ENCODE measurements around the gene IPMK.
"Not testable (repeated sequence)": the region's sequence is repeated elsewhere in the genome, so short reads cannot be mapped to it uniquely, and the experiment has no call there.

IPMK gene

GRCh38 chr10:58268454-58268945, 806 bp upstream of the IPMK start:
- in situ Hi-C loops (cut with HindIII; ENCODE audit: low sequenced_read_pairs) = no loop called here

GRCh38 chr10:58266826-58267712, 625 bp downstream of the IPMK start:
- in situ Hi-C loops (cut with HindIII; ENCODE audit: low sequenced_read_pairs) = no loop called here

- in situ Hi-C loops (cut with HindIII; ENCODE audit: low sequenced_read_pairs) = no loop called here
These were observed 1.5 kb downstream of the IPMK start for GRCh38 chr10:58266003-58266825.

GRCh38 chr10:58265249-58265648, 2.4 kb downstream of the IPMK start:
- in situ Hi-C loops (cut with HindIII; ENCODE audit: low sequenced_read_pairs) = no loop called here

GRCh38 chr10:58264780-58265179, 2.9 kb downstream of the IPMK start:
- in situ Hi-C loops (cut with HindIII; ENCODE audit: low sequenced_read_pairs) = no loop called here

GRCh38 chr10:58262766-58263165, 4.9 kb downstream of the IPMK start:
- in situ Hi-C loops (cut with HindIII; ENCODE audit: low sequenced_read_pairs) = no loop called here

- in situ Hi-C loops (cut with HindIII; ENCODE audit: low sequenced_read_pairs) = no loop called here
These were observed 7.4 kb downstream of the IPMK start for GRCh38 chr10:58260334-58260733.

- in situ Hi-C loops (cut with HindIII; ENCODE audit: low sequenced_read_pairs) = no loop called here
These were observed 8.6 kb downstream of the IPMK start for GRCh38 chr10:58258977-58259692.

- in situ Hi-C loops (cut with HindIII; ENCODE audit: low sequenced_read_pairs) = not testable (repeated sequence)
These were observed 11.5 kb downstream of the IPMK start for GRCh38 chr10:58256013-58256780.

GRCh38 chr10:58254644-58255043, 13.1 kb downstream of the IPMK start:
- in situ Hi-C loops (cut with HindIII; ENCODE audit: low sequenced_read_pairs) = no loop called here

GRCh38 chr10:58253184-58253583, 14.5 kb downstream of the IPMK start:
- in situ Hi-C loops (cut with HindIII; ENCODE audit: low sequenced_read_pairs) = no loop called here

- in situ Hi-C loops (cut with HindIII; ENCODE audit: low sequenced_read_pairs) = not testable (repeated sequence)
These were observed 23.0 kb downstream of the IPMK start for GRCh38 chr10:58244666-58245065.

- in situ Hi-C loops (cut with HindIII; ENCODE audit: low sequenced_read_pairs) = not testable (repeated sequence)
These were observed 23.5 kb downstream of the IPMK start for GRCh38 chr10:58244242-58244641.

- in situ Hi-C loops (cut with HindIII; ENCODE audit: low sequenced_read_pairs) = not testable (repeated sequence)
These were observed 23.9 kb downstream of the IPMK start for GRCh38 chr10:58243801-58244200.

GRCh38 chr10:58243269-58243668, 24.4 kb downstream of the IPMK start:
- in situ Hi-C loops (cut with HindIII; ENCODE audit: low sequenced_read_pairs) = no loop called here

- in situ Hi-C loops (cut with HindIII; ENCODE audit: low sequenced_read_pairs) = no loop called here
These were observed 26.3 kb downstream of the IPMK start for GRCh38 chr10:58241346-58241745.

- in situ Hi-C loops (cut with HindIII; ENCODE audit: low sequenced_read_pairs) = no loop called here
These were observed 27.2 kb downstream of the IPMK start for GRCh38 chr10:58240531-58240930.

GRCh38 chr10:58239561-58240169, 28.0 kb downstream of the IPMK start:
- in situ Hi-C loops (cut with HindIII; ENCODE audit: low sequenced_read_pairs) = no loop called here

GRCh38 chr10:58237014-58237834, 30.5 kb downstream of the IPMK start:
- in situ Hi-C loops (cut with HindIII; ENCODE audit: low sequenced_read_pairs) = no loop called here
